GM12878 (cell line): Measurements from ENCODE around the gene NBEAL1. TPM values are rescaled to one million over a fixed set of nuclear protein-coding genes. Genes with fewer than 3 reads are reported as not detected.

Experiments
- ASH2L ChIP-seq: fragments of 300-600, 200-600 bp; sonication (generic); IDR thresholded peaks from 2 replicates; pipeline ENCODE4 v1.6.1; 2017; ENCODE audit warnings: low read depth, mild to moderate bottlenecking, borderline replicate concordance
- CBX3 ChIP-seq: fragments of 200-600 bp; sonication (generic); IDR thresholded peaks from 2 replicates; pipeline ENCODE4 v1.6.1; 2016; ENCODE audit warnings: low read depth, borderline replicate concordance
- CHD4 ChIP-seq: fragments of 200-600 bp; sonication (generic); IDR thresholded peaks from 2 replicates; pipeline ENCODE4 v1.6.1; 2016; ENCODE audit warnings: mild to moderate bottlenecking
- E4F1 ChIP-seq: fragments of 450-650 bp; IDR thresholded peaks from 2 replicates; pipeline ENCODE4 v1.6.1; 2018; ENCODE audit warnings: borderline replicate concordance, mild to moderate bottlenecking; ENCODE audit not compliant: partially characterized antibody
- ESRRA ChIP-seq: IDR thresholded peaks from 2 replicates; pipeline ENCODE4 v1.6.1; 2012; ENCODE audit warnings: mild to moderate bottlenecking, low read length, improper control_type of control experiment
- EZH2 ChIP-seq: IDR thresholded peaks from 2 replicates; pipeline ENCODE4 v1.6.1; 2012; ENCODE audit warnings: low read depth, mild to moderate bottlenecking, control low read depth, inconsistent platforms, low read length, borderline replicate concordance; ENCODE audit not compliant: control insufficient read depth
- FOS ChIP-seq: IDR thresholded peaks from 3 replicates; pipeline ENCODE4 v1.6.1; 2011; ENCODE audit warnings: borderline replicate concordance; ENCODE audit not compliant: insufficient read length; ENCODE audit errors: extremely low read depth
- LARP7 ChIP-seq: fragments of 450-650 bp; IDR thresholded peaks from 2 replicates; pipeline ENCODE4 v1.6.1; 2017; ENCODE audit warnings: mild to moderate bottlenecking
- MEF2A ChIP-seq: IDR thresholded peaks from 2 replicates; pipeline ENCODE4 v1.6.1; 2011; ENCODE audit warnings: low read depth, mild to moderate bottlenecking, low read length, moderate library complexity; ENCODE audit not compliant: insufficient read depth
- NFYB ChIP-seq: IDR thresholded peaks from 2 replicates; pipeline ENCODE4 v1.6.1; 2011; ENCODE audit warnings: low read depth, mild to moderate bottlenecking, low read length, improper control_type of control experiment, moderate library complexity; ENCODE audit not compliant: insufficient read depth
- NR2F1 ChIP-seq: fragments of 450-650 bp; conservative IDR thresholded peaks from 2 replicates; pipeline ENCODE4 v1.6.1; 2017; ENCODE audit warnings: mild to moderate bottlenecking
- POLR2AphosphoS2 ChIP-seq: IDR thresholded peaks from 2 replicates; pipeline ENCODE4 v1.6.1; 2011; ENCODE audit warnings: low read depth, mild to moderate bottlenecking, low read length, improper control_type of control experiment, moderate library complexity
- RAD51 ChIP-seq: fragments of 450-650 bp; IDR thresholded peaks from 2 replicates; pipeline ENCODE4 v1.6.1; 2016; ENCODE audit warnings: moderate library complexity, mild to moderate bottlenecking, inconsistent platforms
- RCOR1 ChIP-seq: conservative IDR thresholded peaks from 2 replicates; pipeline ENCODE4 v1.6.1; 2012; ENCODE audit warnings: low read depth, low read length, improper control_type of control experiment
- RFX5 ChIP-seq: IDR thresholded peaks from 2 replicates; pipeline ENCODE4 v1.6.1; 2011; ENCODE audit warnings: low read depth, low read length, improper control_type of control experiment
- RUNX3 ChIP-seq: IDR thresholded peaks from 2 replicates; pipeline ENCODE4 v1.6.1; 2012; ENCODE audit warnings: low read length, inconsistent platforms
- SIN3A ChIP-seq: IDR thresholded peaks from 2 replicates; pipeline ENCODE4 v1.6.1; 2012; ENCODE audit warnings: low read depth, low read length, improper control_type of control experiment
- SMAD1 ChIP-seq: fragments of 450-650 bp; IDR thresholded peaks from 2 replicates; pipeline ENCODE4 v1.6.1; 2018; ENCODE audit warnings: mild to moderate bottlenecking, low read depth; ENCODE audit not compliant: partially characterized antibody
- SP1 ChIP-seq: IDR thresholded peaks from one replicate; pipeline ENCODE4 v1.6.1; 2011; ENCODE audit warnings: low read depth, low read length
- STAT1 ChIP-seq: fragments of 450-650 bp; conservative IDR thresholded peaks from 2 replicates; pipeline ENCODE4 v1.6.1; 2014; ENCODE audit warnings: antibody characterized with exemption, mild to moderate bottlenecking
- USF2 ChIP-seq: IDR thresholded peaks from 2 replicates; pipeline ENCODE4 v1.6.1; 2011; ENCODE audit warnings: low read depth, low read length, improper control_type of control experiment, borderline replicate concordance
- ZBTB33 ChIP-seq: fragments of 450-650 bp; IDR thresholded peaks from 2 replicates; pipeline ENCODE4 v1.6.1; 2017; ENCODE audit warnings: mild to moderate bottlenecking
- ZSCAN29 ChIP-seq: fragments of 450-650 bp; IDR thresholded peaks from 2 replicates; pipeline ENCODE4 v1.6.1; 2017; ENCODE audit warnings: mild to moderate bottlenecking, moderate library complexity
- polyA plus RNA-seq, 11 experiments: library from polyadenylated mRNA; depleted of rRNA in 4 of 11; unstranded in 6 of 11; stranded (reverse) in 5 of 11; fragments of >200 nt; fragmentation: Nextera tagmentation in 4 of 11; fragmentation: Illumina TruSeq in 1 of 11; extraction: Ambion mirVana in 4 of 11; extraction: Trizol in 1 of 11; gene quantifications; 1 replicate in 1 of 11; 2 replicates in 10 of 11; pipeline versions ENCODE4 v1.2.1 to v1.2.3, GENCODE V29; 2011 to 2016; ENCODE audit warnings: inconsistent platforms in 2 of 11, missing spikeins in 2 of 11, low read depth in 1 of 11
- total RNA-seq, 4 experiments: library from RNA; depleted of rRNA in 3 of 4; stranded (reverse); fragments of >200 nt in 3 of 4; fragmentation: Illumina TruSeq in 1 of 4; extraction: Trizol in 1 of 4; gene quantifications; 2 replicates each; pipeline versions ENCODE4 v1.2.1 to v1.2.3, GENCODE V29; 2013 to 2021

NBEAL1 gene
- total and polyA plus RNA-seq, 10 of the 15 experiments (the other 5 are each of a cell fraction or from before 2014, with no cell fraction given), result 1.9 to 16.1 (median 7.2) TPM

GRCh38 chr2:203238704-203239526 lies 224.2 kb downstream of the NBEAL1 start, which contains the start of gene CYP20A1 (continued):
- peak; percentile 92 for TF ChIP-seq E4F1
- TF ChIP-seq USF2, result peak; percentile 89
- peak; percentile 47 for TF ChIP-seq LARP7
- peak; percentile 98 for TF ChIP-seq RAD51
- peak; percentile 57 for TF ChIP-seq SIN3A
- peak; percentile 87; the same call in 1 of the 2 replicates for TF ChIP-seq POLR2AphosphoS2
- no peak for TF ChIP-seq EZH2
- TF ChIP-seq SMAD1, result peak; percentile 30
- TF ChIP-seq ZSCAN29, result no peak
- TF ChIP-seq MEF2A, result peak; percentile 80
- peak; percentile 83; the same call in 1 of the 2 replicates for TF ChIP-seq STAT1
- TF ChIP-seq ASH2L, result peak; percentile 97; the same call in 1 of the 2 replicates
- 0 out of 2 replicates have a peak, but pooled peaks have one; percentile 61 for TF ChIP-seq RCOR1
- TF ChIP-seq ESRRA, result no peak
- no peak for TF ChIP-seq ZBTB33
- no peak for TF ChIP-seq NFYB
- TF ChIP-seq CHD4, result no peak
- peak; percentile 80; the same call in 1 of the 2 replicates for TF ChIP-seq NR2F1
- TF ChIP-seq RFX5, result 0 out of 2 replicates have a peak, but pooled peaks have one; percentile 52
- TF ChIP-seq CBX3, result no peak
- peak; percentile 93 for TF ChIP-seq RUNX3
- no peak for TF ChIP-seq FOS
- peak; percentile 83 for TF ChIP-seq SP1
